ENCODE results near the gene SAMD7. TPM values are rescaled to one million over a fixed set of nuclear protein-coding genes. Genes with fewer than 3 reads are reported as not detected.

SAMD7 gene
- polyA plus RNA-seq, 1 donor (not counting 4 experiments of a cell fraction or from before 2014, with no cell fraction given), result not detected

- H3K4me3 ChIP-seq (ENCODE audit: control insufficient read depth in 2 of 3, extremely low read depth in 1 of 3, insufficient read depth in 2 of 3, low read depth in 1 of 3, low read length in 3 of 3), result no peak overlapping the region
These were observed 19.5 kb downstream of the SAMD7 start for GRCh38 chr3:169930843-169931242.

GRCh38 chr3:169931747-169932520 lies 20.6 kb downstream of the SAMD7 start:
- H2AFZ ChIP-seq (ENCODE audit: control insufficient read depth, low read length), result no peak overlapping the region
- H3K9ac ChIP-seq (ENCODE audit: control insufficient read depth, extremely low read depth, insufficient read depth, low read length), result no peak overlapping the region
- H4K20me1 ChIP-seq (ENCODE audit: control insufficient read depth, extremely low read depth, insufficient read depth, low read length), result no peaks in the 10 kb centered on the region
- H3K4me1 ChIP-seq (ENCODE audit: control insufficient read depth, extremely low read depth, insufficient read depth, low read length), result no peaks in the 10 kb centered on the region
- H3K9me3 ChIP-seq (ENCODE audit: control insufficient read depth, low read depth, low read length), result no peaks in the 10 kb centered on the region
- DNase-seq (ENCODE audit: low read depth, low spot score) (no peak), FAIRE-seq (no peak)
- H3K4me3 ChIP-seq (ENCODE audit: control insufficient read depth in 2 of 3, extremely low read depth in 1 of 3, insufficient read depth in 2 of 3, low read depth in 1 of 3, low read length in 3 of 3), result no peak overlapping the region
- dilution Hi-C loops (cut with MboI; ENCODE audit: extremely low pct_ligation_motif_present, low sequenced_read_pairs), result no loop called here
- TF ChIP-seq EZH2 (IDR thresholded peaks at IDR 0.05; ENCODE audit: low read length) (no peak), CTCF (optimal IDR thresholded peaks at IDR 0.05 in 1 of 3, IDR thresholded peaks at IDR 0.05 in 1 of 3, conservative IDR thresholded peaks at IDR 0.05 in 1 of 3; ENCODE audit: extremely low read depth in 1 of 3, insufficient read depth in 2 of 3, low read length in 3 of 3) (no peak)
- no peaks in the 10 kb centered on the region for H3K9me1 ChIP-seq (ENCODE audit: control insufficient read depth, extremely low read depth, insufficient read depth, low read length)
- H3K4me2 ChIP-seq (ENCODE audit: control insufficient read depth, extremely low read depth, insufficient read depth, low read depth, low read length), result no peak overlapping the region
- H3K36me3 ChIP-seq (ENCODE audit: control insufficient read depth in 2 of 2, extremely low read depth in 1 of 2, insufficient read depth in 2 of 2, low read length in 2 of 2), result no peaks in the 10 kb centered on the region
- H3K27me3 ChIP-seq (ENCODE audit: control insufficient read depth, extremely low read depth, insufficient read depth, low read length), result no peaks in the 10 kb centered on the region
- no peaks in the 10 kb centered on the region for H3K79me2 ChIP-seq (ENCODE audit: control insufficient read depth, insufficient read depth, low read length)
- H3K27ac ChIP-seq (ENCODE audit: control insufficient read depth, insufficient read depth, low read length), result no peak overlapping the region

More at GRCh38 chr3:169930843-169931242, 19.5 kb downstream of the SAMD7 start:
- Histone ChIP-seq H3K4me2 (ENCODE audit: control insufficient read depth, extremely low read depth, insufficient read depth, low read depth, low read length) (no peak overlapping the region), H3K27me3 (ENCODE audit: control insufficient read depth, extremely low read depth, insufficient read depth, low read length) (no peaks in the 10 kb centered on the region), H3K79me2 (ENCODE audit: control insufficient read depth, insufficient read depth, low read length) (no peaks in the 10 kb centered on the region), H3K9ac (ENCODE audit: control insufficient read depth, extremely low read depth, insufficient read depth, low read length) (no peak overlapping the region), H3K9me3 (ENCODE audit: control insufficient read depth, low read depth, low read length) (no peaks in the 10 kb centered on the region), H3K36me3 (ENCODE audit: control insufficient read depth in 2 of 2, extremely low read depth in 1 of 2, insufficient read depth in 2 of 2, low read length in 2 of 2) (no peaks in the 10 kb centered on the region), H3K4me1 (ENCODE audit: control insufficient read depth, extremely low read depth, insufficient read depth, low read length) (no peaks in the 10 kb centered on the region), H2AFZ (ENCODE audit: control insufficient read depth, low read length) (no peak overlapping the region), H4K20me1 (ENCODE audit: control insufficient read depth, extremely low read depth, insufficient read depth, low read length) (no peaks in the 10 kb centered on the region), H3K27ac (ENCODE audit: control insufficient read depth, insufficient read depth, low read length) (no peak overlapping the region), H3K9me1 (ENCODE audit: control insufficient read depth, extremely low read depth, insufficient read depth, low read length) (no peaks in the 10 kb centered on the region)
- dilution Hi-C loops (cut with MboI; ENCODE audit: extremely low pct_ligation_motif_present, low sequenced_read_pairs), result no loop called here
- FAIRE-seq (no peak), DNase-seq (ENCODE audit: low read depth, low spot score) (no peak)
- TF ChIP-seq EZH2 (IDR thresholded peaks at IDR 0.05; ENCODE audit: low read length) (no peak), CTCF (optimal IDR thresholded peaks at IDR 0.05 in 1 of 3, IDR thresholded peaks at IDR 0.05 in 1 of 3, conservative IDR thresholded peaks at IDR 0.05 in 1 of 3; ENCODE audit: extremely low read depth in 1 of 3, insufficient read depth in 2 of 3, low read length in 3 of 3) (no peak)
